Measurements from ENCODE around the gene SPN.
"Not testable (repeated sequence)": the region's sequence is repeated elsewhere in the genome, so short reads cannot be mapped to it uniquely, and the experiment has no call there.

Gene SPN

DNA sequence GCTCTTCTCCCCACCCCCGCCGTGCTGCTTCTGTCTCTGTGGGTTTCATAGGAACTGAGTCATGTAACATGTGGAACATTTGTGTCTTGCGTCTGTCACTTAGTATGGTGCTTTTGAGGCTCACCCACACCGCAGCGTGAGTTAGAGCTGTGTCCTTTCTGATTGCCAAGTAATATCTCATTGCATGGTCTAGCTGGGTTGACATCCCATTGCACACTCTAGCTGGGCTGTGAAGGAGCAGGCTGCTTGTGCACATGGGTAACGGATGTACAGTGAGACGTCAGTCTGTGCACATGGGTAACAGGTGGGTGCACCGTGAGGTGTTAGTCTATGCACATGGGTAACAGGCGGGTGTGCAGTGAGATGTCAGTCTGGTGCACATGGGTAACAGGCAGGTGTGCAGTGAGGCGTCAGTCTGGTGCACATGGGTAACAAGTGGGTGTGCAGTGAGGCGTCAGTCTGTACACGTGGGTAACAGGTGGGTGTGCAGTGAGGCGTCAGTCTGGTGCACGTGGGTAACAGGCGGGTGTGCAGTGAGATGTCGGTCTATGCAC is 36.2 kb upstream of the SPN start:
- H3K4me3 ChIP-seq (IDR thresholded peaks at IDR 0.05; ENCODE audit: insufficient read depth, low read depth, low read length); H3K9ac ChIP-seq; H3K36me3 ChIP-seq (ENCODE audit: insufficient read depth); H3K27me3 ChIP-seq (ENCODE audit: insufficient read depth, low read depth); H3K27ac ChIP-seq; H3K4me1 ChIP-seq (ENCODE audit: low read depth, poor library complexity, severe bottlenecking); H4K20me1 ChIP-seq (ENCODE audit: insufficient read depth); H3K79me2 ChIP-seq (ENCODE audit: insufficient read depth, low read depth); H3K4me2 ChIP-seq; H2AFZ ChIP-seq (ENCODE audit: low read depth): not testable (repeated sequence)

DNA sequence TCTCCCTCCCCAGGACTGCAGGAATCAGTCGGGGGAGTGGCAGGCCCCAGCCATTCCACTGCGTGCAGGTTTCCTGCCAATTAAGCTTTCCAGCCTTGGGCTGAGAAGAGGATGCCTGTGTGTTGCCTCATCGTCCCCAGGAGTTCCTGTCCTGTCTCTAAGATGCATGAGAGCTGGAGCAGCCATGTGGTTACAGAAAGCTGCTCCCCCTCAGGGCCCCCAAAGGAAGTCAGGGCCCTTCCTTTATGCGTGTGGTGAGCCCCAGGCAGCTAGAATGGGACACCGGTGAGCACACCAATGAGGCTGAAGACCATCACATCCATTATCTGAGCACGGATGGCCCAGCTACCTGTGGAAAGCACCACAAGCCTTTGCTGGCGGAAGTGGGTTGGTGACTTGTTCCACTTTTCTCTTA is 35.4 kb upstream of the SPN start:
- not testable (repeated sequence) for H3K27ac ChIP-seq; H3K27me3 ChIP-seq (ENCODE audit: insufficient read depth, low read depth); H4K20me1 ChIP-seq (ENCODE audit: insufficient read depth); H3K4me1 ChIP-seq (ENCODE audit: low read depth, poor library complexity, severe bottlenecking); H2AFZ ChIP-seq (ENCODE audit: low read depth); H3K79me2 ChIP-seq (ENCODE audit: insufficient read depth, low read depth); H3K4me2 ChIP-seq; H3K36me3 ChIP-seq (ENCODE audit: insufficient read depth); H3K4me3 ChIP-seq (IDR thresholded peaks at IDR 0.05; ENCODE audit: insufficient read depth, low read depth, low read length); H3K9ac ChIP-seq

DNA sequence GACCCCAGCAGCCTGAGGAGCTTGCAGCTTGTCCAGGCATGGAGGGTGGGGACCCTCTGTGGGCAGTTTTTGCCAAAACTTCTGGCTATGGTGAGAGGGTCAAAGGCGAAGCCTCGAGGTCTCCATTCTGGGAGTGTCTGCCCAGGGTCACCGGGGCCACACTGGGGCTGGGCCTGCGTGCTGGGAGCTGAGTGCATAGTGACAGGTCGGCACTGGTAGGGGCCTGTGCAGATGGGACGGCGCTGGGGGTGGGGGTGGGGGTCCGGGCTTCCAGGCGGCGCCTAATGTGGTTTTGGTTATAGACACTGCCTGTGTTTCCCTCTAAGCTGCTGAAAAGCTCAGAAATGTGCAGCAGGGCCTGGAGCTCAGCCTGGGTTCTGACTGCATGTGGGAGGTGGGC is 34.3 kb upstream of the SPN start:
- not testable (repeated sequence) for H3K27ac ChIP-seq; H3K4me1 ChIP-seq (ENCODE audit: low read depth, poor library complexity, severe bottlenecking); H3K27me3 ChIP-seq (ENCODE audit: insufficient read depth, low read depth); H4K20me1 ChIP-seq (ENCODE audit: insufficient read depth); H3K79me2 ChIP-seq (ENCODE audit: insufficient read depth, low read depth); H3K9ac ChIP-seq; H3K4me3 ChIP-seq (IDR thresholded peaks at IDR 0.05; ENCODE audit: insufficient read depth, low read depth, low read length); H3K4me2 ChIP-seq; H3K36me3 ChIP-seq (ENCODE audit: insufficient read depth); H2AFZ ChIP-seq (ENCODE audit: low read depth)

DNA sequence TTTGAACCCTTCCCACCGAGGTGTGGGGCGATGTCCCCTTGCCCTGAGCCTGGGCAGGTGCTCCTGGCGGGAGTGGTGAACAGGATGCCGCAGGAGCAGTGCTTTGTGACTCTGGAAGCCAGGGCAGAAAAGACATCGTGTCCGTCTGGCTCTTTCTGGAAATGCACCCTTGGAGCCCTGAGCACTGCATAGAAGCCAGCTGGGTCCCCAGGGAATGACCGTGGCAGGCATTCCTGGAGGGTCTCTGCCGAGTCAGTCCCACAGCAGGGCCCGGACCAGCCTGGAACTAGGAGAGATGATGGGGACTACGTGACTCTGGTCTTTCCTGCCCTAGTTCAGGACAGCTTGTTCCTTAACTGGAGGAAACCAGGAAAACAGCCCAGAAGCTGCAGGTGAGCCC is 33.7 kb upstream of the SPN start:
- not testable (repeated sequence) for H3K27me3 ChIP-seq (ENCODE audit: insufficient read depth, low read depth); H3K79me2 ChIP-seq (ENCODE audit: insufficient read depth, low read depth); H3K9ac ChIP-seq; H3K4me1 ChIP-seq (ENCODE audit: low read depth, poor library complexity, severe bottlenecking); H3K4me2 ChIP-seq; H3K4me3 ChIP-seq (IDR thresholded peaks at IDR 0.05; ENCODE audit: insufficient read depth, low read depth, low read length); H3K36me3 ChIP-seq (ENCODE audit: insufficient read depth); H3K27ac ChIP-seq; H4K20me1 ChIP-seq (ENCODE audit: insufficient read depth); H2AFZ ChIP-seq (ENCODE audit: low read depth)

DNA sequence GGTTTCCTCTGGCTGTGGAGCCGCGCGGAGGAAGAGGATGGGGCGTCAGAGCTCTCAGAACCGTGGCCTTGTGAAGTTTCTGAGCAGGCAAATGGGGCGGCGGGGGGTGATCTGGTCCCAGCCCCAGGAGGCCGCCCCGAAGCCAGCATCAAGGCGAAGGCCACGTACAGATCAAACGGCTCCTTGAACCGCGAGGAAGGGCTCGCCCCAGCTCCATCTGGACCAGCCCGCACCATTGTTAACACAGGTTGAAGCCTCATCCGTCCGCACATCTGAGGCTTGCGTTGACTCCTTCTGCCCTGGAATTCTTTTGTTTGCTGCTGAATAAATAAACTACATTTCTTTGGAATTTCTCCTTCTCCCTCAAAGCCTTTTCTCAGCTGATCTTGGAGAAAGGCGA is 31.4 kb upstream of the SPN start:
- H3K79me2 ChIP-seq (ENCODE audit: insufficient read depth, low read depth); H2AFZ ChIP-seq (ENCODE audit: low read depth); H3K4me1 ChIP-seq (ENCODE audit: low read depth, poor library complexity, severe bottlenecking); H3K4me2 ChIP-seq; H3K4me3 ChIP-seq (IDR thresholded peaks at IDR 0.05; ENCODE audit: insufficient read depth, low read depth, low read length); H3K9ac ChIP-seq; H4K20me1 ChIP-seq (ENCODE audit: insufficient read depth); H3K27me3 ChIP-seq (ENCODE audit: insufficient read depth, low read depth); H3K36me3 ChIP-seq (ENCODE audit: insufficient read depth); H3K27ac ChIP-seq: not testable (repeated sequence)

DNA sequence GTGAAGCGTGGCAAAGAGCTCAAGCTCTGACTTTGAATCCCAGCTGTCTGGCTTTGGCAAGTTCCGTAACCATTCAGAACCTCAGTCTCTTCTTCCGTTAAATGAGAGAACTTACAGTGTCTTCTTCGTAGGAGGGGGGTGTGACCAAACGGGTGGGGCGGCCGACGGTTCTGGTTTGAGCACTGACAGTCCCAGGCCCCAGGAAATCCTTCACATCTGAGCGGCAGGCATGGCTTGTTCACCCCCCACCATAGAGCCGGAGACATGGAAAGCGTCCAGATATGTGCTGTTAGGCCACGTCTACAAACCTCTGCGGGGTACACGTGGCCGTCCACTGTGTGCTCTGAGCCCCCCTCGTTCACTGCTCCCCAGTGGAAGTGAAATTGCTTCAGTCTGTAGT is 27.1 kb upstream of the SPN start:
- H3K27me3 ChIP-seq (ENCODE audit: insufficient read depth, low read depth); H3K36me3 ChIP-seq (ENCODE audit: insufficient read depth); H3K4me3 ChIP-seq (IDR thresholded peaks at IDR 0.05; ENCODE audit: insufficient read depth, low read depth, low read length); H3K9ac ChIP-seq; H3K4me2 ChIP-seq; H3K79me2 ChIP-seq (ENCODE audit: insufficient read depth, low read depth); H4K20me1 ChIP-seq (ENCODE audit: insufficient read depth); H3K27ac ChIP-seq; H3K4me1 ChIP-seq (ENCODE audit: low read depth, poor library complexity, severe bottlenecking); H2AFZ ChIP-seq (ENCODE audit: low read depth): not testable (repeated sequence)

DNA sequence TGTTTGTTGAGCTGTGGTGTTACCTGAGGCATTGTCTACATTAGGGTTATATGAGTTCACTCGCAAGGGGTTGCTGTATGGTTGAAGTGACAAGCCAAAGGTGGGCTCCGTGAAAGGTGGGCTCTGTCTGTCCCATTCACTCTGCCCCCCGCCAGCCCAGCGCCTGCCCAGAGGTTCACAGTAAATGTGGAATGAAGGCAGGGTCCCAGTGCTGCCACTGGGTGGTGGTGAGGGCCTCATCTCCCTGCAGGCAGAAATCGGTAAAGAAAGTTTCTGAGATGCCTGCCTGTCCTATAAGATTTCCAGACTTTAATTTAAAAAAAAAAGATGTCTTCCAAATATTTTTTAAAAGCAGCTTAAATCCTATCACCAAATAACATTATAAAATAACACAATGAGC is 26.7 kb upstream of the SPN start:
- not testable (repeated sequence) for H3K27ac ChIP-seq; H3K4me2 ChIP-seq; H3K79me2 ChIP-seq (ENCODE audit: insufficient read depth, low read depth)

DNA sequence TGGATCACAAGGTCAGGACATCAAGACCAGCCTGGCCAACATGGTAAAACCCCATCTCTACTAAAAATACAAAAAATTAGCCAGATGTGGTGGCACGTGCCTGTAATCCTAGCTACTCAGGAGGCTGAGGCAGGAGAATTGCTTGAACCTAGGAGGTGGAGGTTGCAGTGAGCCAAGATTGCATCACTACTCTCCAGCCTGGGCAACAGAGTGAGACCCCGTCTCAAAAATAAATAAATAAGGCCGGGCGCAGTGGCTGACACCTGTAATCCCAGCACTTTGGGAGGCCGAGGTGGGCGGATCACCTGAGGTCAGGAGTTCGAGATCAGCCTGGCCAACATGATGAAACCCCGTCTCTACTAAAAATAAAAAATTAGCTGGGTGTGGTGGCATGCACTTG is 24.3 kb upstream of the SPN start:
- not testable (repeated sequence) for H3K4me3 ChIP-seq (IDR thresholded peaks at IDR 0.05; ENCODE audit: insufficient read depth, low read depth, low read length); H3K36me3 ChIP-seq (ENCODE audit: insufficient read depth); H3K79me2 ChIP-seq (ENCODE audit: insufficient read depth, low read depth); H3K27me3 ChIP-seq (ENCODE audit: insufficient read depth, low read depth); H3K9ac ChIP-seq; H2AFZ ChIP-seq (ENCODE audit: low read depth); H3K4me2 ChIP-seq; H3K27ac ChIP-seq; H4K20me1 ChIP-seq (ENCODE audit: insufficient read depth); H3K4me1 ChIP-seq (ENCODE audit: low read depth, poor library complexity, severe bottlenecking)

More for the DNA sequence above, 26.7 kb upstream of the SPN start:
- H3K27me3 ChIP-seq (ENCODE audit: insufficient read depth, low read depth); H3K4me1 ChIP-seq (ENCODE audit: low read depth, poor library complexity, severe bottlenecking); H2AFZ ChIP-seq (ENCODE audit: low read depth); H4K20me1 ChIP-seq (ENCODE audit: insufficient read depth); H3K9ac ChIP-seq; H3K36me3 ChIP-seq (ENCODE audit: insufficient read depth); H3K4me3 ChIP-seq (IDR thresholded peaks at IDR 0.05; ENCODE audit: insufficient read depth, low read depth, low read length): not testable (repeated sequence)

Measured in KMS-11 (cell line).